SK-N-MC (cell line): ENCODE data around the gene POLR3F.

Source experiments
- EZH2 ChIP-seq: fragments of 200-600 bp; sonication (generic); IDR thresholded peaks from one replicate; pipeline ENCODE4 v1.6.1; 2017; ENCODE audit warnings: antibody characterized with exemption
- POLR2AphosphoS5 ChIP-seq: IDR thresholded peaks from 2 replicates; pipeline ENCODE4 v1.6.1; 2012; ENCODE audit warnings: mild to moderate bottlenecking, low read depth, low read length, borderline replicate concordance

- TF ChIP-seq EZH2, result no peak
- no peak for TF ChIP-seq POLR2AphosphoS5
Observed at GRCh38 chr20:18496042-18496441, 28.9 kb downstream of the POLR3F start.
